ENCODE data around the gene ZNF385C.

Gene ZNF385C

DNA sequence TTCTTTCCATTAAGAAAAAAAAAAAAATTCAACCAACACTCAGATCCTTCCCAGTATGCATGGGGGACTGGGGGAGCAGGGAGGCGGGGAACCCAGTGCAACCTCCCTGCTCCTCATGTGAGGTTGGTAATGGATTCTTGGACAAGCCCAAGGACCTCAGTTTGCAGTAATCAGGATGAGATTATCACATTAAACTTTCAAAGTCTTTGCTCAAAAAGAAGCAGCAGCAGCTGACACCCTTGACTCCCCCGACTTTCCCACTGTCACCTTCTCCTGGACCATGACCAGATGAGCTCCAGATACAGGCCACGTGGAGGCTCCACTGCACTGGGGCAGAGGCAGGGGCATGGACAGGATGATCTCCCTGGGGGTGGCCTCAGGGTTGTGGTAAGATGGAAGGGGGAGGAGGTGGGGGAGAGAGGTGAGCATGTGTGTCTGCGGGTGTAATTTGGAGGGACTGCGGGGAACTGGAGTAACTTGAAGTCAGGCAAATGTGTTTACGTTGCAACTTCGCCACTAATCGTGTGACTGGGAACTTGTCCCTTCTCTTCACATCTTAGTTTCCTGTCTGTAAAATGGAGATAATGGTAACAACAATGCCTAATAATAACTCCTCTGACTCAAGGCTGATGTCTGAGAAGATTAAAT, 19.8 kb downstream of the ZNF385C start:
- H3K4me1 ChIP-seq (ENCODE audit: control extremely low read depth in 1 of 4, control insufficient read depth in 4 of 4, insufficient read depth in 4 of 4, low read length in 3 of 4) = peaks cover 0 to 19% (median 7%) of the 10 kb centered on the region in 4 experiments
- CTCF ChIA-PET = interaction anchor here (0.7 to 1.6 kb wide), 2 partner anchors 11 to 1412 kb away, joined by 3 to 6 read pairs; no protein-coding TSS in a partner anchor
- no peaks in the 10 kb centered on the region for H3K27me3 ChIP-seq (replicated peaks in 2 of 5; ENCODE audit: control insufficient read depth in 4 of 5, insufficient read depth in 5 of 5, low read length in 4 of 5)
- POLR2A ChIA-PET = no interaction called here
- 73% methylated on average over 3 of the region's 8 CpGs for WGBS (ENCODE audit: insufficient coverage)
- H3K4me3 ChIP-seq (ENCODE audit: control insufficient read depth in 1 of 7, extremely low read depth in 1 of 7, insufficient read depth in 4 of 7, low read depth in 2 of 7, low read length in 6 of 7) = no peak overlapping the region
- no peaks in the 10 kb centered on the region for H3K9me3 ChIP-seq (ENCODE audit: control extremely low read depth in 1 of 5, control insufficient read depth in 4 of 5, insufficient read depth in 2 of 5, low read depth in 1 of 5, low read length in 4 of 5)
- no peak overlapping the region for H3K27ac ChIP-seq (ENCODE audit: insufficient read depth in 1 of 2, low read depth in 1 of 2, low read length in 2 of 2, poor library complexity in 1 of 2, severe bottlenecking in 2 of 2)
- H3K36me3 ChIP-seq (ENCODE audit: control insufficient read depth in 4 of 4, insufficient read depth in 4 of 4, low read length in 3 of 4) = no peaks in the 10 kb centered on the region
- peak in 2 of 3 donors; percentile 50 to 65 for DNase-seq

DNA sequence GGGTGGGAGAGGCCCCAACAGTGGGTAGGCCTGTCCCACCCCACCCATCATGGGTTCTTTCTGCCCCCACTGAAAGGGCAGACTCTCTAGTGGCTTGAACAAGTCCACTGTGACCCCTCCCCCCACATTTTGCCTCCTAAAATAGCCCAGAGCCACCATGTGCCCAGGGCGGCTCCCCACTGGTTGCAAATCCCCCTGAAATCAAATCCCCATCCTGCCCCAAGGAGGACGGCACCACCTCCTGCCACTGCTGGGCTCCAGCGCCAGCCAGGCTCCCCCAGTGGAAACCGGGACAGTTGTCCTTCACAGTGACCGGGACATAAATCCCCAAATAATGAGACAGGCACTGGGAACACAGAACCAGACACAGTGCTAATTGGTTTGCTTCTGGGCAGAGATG, 20.5 kb downstream of the ZNF385C start:
- Histone ChIP-seq H3K27ac (ENCODE audit: insufficient read depth in 1 of 2, low read depth in 1 of 2, low read length in 2 of 2, poor library complexity in 1 of 2, severe bottlenecking in 2 of 2) (no peak overlapping the region), H3K4me3 (ENCODE audit: control insufficient read depth in 1 of 7, extremely low read depth in 1 of 7, insufficient read depth in 4 of 7, low read depth in 2 of 7, low read length in 6 of 7) (no peak overlapping the region), H3K27me3 (replicated peaks in 2 of 5; ENCODE audit: control insufficient read depth in 4 of 5, insufficient read depth in 5 of 5, low read length in 4 of 5) (no peaks in the 10 kb centered on the region), H3K4me1 (ENCODE audit: control extremely low read depth in 1 of 4, control insufficient read depth in 4 of 4, insufficient read depth in 4 of 4, low read length in 3 of 4) (peaks cover 0 to 27% (median 12%) of the 10 kb centered on the region in 4 experiments), H3K9me3 (ENCODE audit: control extremely low read depth in 1 of 5, control insufficient read depth in 4 of 5, insufficient read depth in 2 of 5, low read depth in 1 of 5, low read length in 4 of 5) (no peaks in the 10 kb centered on the region), H3K36me3 (ENCODE audit: control insufficient read depth in 4 of 4, insufficient read depth in 4 of 4, low read length in 3 of 4) (no peaks in the 10 kb centered on the region)
- WGBS (ENCODE audit: insufficient coverage) = 96% methylated on average over 4 of the region's 5 CpGs
- ChIA-PET CTCF (interaction anchor here (0.9 to 1.2 kb wide), 3 partner anchors 14 to 115 kb away, joined by 3 to 4 read pairs (median 3); no protein-coding TSS in a partner anchor), POLR2A (no interaction called here)
- no peak for DNase-seq

DNA sequence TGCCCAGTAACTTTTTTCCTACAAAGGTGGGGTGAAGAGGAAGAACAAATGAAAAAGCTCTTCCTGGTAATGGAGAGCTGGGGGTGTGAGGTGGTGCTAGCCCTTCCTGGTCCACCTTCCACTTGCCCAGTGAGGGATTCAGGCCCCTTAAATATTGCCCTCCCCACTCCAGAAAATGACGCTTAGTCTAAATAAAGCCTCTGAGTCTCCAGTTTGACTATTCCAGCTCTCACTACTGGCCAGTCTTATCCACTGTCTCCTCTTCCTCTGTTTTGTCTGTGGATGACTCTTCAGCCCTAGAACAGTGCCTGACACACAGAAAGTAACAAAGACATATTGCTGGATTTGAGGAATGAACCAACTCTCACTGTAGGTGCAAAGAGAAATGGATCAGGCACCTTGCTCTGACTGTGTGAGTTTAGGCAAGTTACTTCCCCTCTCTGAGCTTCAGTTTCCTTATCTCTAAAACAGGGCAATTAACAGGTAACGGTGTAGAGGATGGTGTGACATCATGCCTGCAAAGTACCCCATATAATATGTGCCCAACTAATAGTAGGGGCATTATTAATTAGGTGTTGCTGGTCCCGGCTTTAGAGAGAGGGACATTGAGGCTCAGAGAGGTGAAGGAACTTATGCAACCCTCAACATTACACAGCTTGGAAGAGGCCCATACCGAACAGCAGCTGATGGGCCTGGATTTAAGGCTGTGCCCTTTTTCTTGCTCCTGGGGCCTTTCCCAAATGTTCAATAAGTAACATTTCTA, 21.3 kb downstream of the ZNF385C start:
- CTCF ChIA-PET = interaction anchor here (0.6 to 1.2 kb wide), 9 partner anchors 9 to 114 kb away, joined by 3 to 4 read pairs (median 3); no protein-coding TSS in a partner anchor
- DNase-seq = no peak
- POLR2A ChIA-PET = no interaction called here
- Histone ChIP-seq H3K36me3 (ENCODE audit: control insufficient read depth in 4 of 4, insufficient read depth in 4 of 4, low read length in 3 of 4) (no peaks in the 10 kb centered on the region), H3K27me3 (replicated peaks in 2 of 5; ENCODE audit: control insufficient read depth in 4 of 5, insufficient read depth in 5 of 5, low read length in 4 of 5) (no peaks in the 10 kb centered on the region), H3K4me1 (ENCODE audit: control extremely low read depth in 1 of 4, control insufficient read depth in 4 of 4, insufficient read depth in 4 of 4, low read length in 3 of 4) (peaks cover 0 to 35% (median 20%) of the 10 kb centered on the region in 4 experiments), H3K27ac (ENCODE audit: insufficient read depth in 1 of 2, low read depth in 1 of 2, low read length in 2 of 2, poor library complexity in 1 of 2, severe bottlenecking in 2 of 2) (no peak overlapping the region), H3K9me3 (ENCODE audit: control extremely low read depth in 1 of 5, control insufficient read depth in 4 of 5, insufficient read depth in 2 of 5, low read depth in 1 of 5, low read length in 4 of 5) (no peaks in the 10 kb centered on the region), H3K4me3 (ENCODE audit: control insufficient read depth in 1 of 7, extremely low read depth in 1 of 7, insufficient read depth in 4 of 7, low read depth in 2 of 7, low read length in 6 of 7) (no peak overlapping the region)
- 93% methylated on average over 2 of the region's 4 CpGs for whole genome bisulfite sequencing (ENCODE audit: insufficient coverage)

DNA sequence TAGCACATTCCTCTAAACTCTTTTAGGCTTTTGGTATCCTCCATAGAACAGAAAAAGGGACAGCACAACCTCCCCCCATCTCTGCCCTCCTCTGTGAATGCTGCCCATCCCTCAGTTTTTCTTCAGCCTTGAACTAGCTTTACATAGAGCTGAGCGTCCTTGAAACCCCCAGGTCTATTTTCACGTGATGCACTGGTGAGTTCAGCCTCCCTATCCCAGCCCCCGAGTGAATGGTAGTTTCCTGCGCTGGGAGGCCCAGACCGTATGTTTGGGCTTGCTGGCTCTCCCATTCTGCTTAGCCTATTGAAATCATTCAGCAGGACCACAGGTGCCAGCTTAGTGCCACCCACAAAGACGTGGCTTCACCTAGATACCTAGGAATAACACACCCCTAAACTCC, 22.5 kb downstream of the ZNF385C start:
- no peak overlapping the region for H3K27ac ChIP-seq (ENCODE audit: insufficient read depth in 1 of 2, low read depth in 1 of 2, low read length in 2 of 2, poor library complexity in 1 of 2, severe bottlenecking in 2 of 2)
- ChIA-PET POLR2A (no interaction called here), CTCF (interaction anchor here (0.8 to 2.3 kb wide), 3 partner anchors 10 to 15 kb away, joined by 3 to 9 read pairs (median 5); no protein-coding TSS in a partner anchor)
- no peaks in the 10 kb centered on the region for H3K36me3 ChIP-seq (ENCODE audit: control insufficient read depth in 4 of 4, insufficient read depth in 4 of 4, low read length in 3 of 4)
- DNase-seq = no peak
- no peaks in the 10 kb centered on the region for H3K9me3 ChIP-seq (ENCODE audit: control extremely low read depth in 1 of 5, control insufficient read depth in 4 of 5, insufficient read depth in 2 of 5, low read depth in 1 of 5, low read length in 4 of 5)
- no peaks in the 10 kb centered on the region for H3K27me3 ChIP-seq (replicated peaks in 2 of 5; ENCODE audit: control insufficient read depth in 4 of 5, insufficient read depth in 5 of 5, low read length in 4 of 5)
- WGBS (ENCODE audit: insufficient coverage) = 96% methylated on average over 6 of the region's 6 CpGs
- H3K4me3 ChIP-seq (ENCODE audit: control insufficient read depth in 1 of 7, extremely low read depth in 1 of 7, insufficient read depth in 4 of 7, low read depth in 2 of 7, low read length in 6 of 7) = no peak overlapping the region
- peaks cover 0 to 42% (median 26%) of the 10 kb centered on the region in 4 experiments for H3K4me1 ChIP-seq (ENCODE audit: control extremely low read depth in 1 of 4, control insufficient read depth in 4 of 4, insufficient read depth in 4 of 4, low read length in 3 of 4)

DNA sequence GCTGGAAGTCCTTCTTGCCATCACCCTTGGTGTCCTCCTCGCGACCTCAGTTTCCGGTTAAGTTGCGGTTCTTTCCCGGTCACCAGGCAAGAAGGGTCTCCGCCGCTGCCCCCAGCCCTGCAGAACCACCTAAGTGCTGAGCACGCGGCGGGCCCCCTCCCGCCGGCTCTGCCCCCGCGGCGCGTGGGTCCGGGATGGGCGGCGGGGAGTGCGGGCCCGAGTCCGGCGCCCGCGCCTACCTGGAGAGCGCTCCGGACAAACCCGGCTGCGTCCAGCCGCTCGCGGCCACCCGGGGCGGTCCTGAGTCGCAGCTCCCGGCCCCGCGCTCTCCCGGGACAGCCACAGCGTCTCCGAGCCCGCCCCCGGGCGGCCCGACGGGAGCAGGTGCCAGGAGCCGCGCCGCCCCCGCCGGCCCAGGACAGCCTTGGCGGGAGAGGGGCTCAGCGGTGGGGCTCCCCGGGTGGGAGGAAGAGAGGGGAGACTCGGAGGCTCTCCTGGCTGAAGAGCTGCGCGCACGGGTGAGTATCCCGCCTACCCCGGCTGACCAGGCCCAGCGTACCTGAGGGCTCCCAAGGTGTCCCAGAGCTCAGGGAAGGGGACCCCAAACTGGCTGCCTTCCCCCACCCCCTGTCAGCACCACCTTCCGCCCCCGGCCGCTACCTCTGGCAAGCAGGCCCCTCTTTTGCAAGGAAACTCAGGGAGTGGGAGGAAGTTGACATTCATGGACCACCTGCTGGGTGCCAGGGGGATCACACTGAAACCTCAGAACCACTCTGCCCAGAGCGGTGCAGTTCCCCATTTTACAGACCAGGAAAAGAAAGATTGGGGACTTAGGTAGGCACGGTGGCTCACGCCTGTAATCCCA, 25.7 kb downstream of the ZNF385C start:
- ChIA-PET CTCF (interaction anchor here (0.7 to 2.2 kb wide), 11 partner anchors 14 to 44 kb away, joined by 3 to 11 read pairs (median 3); no protein-coding TSS in a partner anchor), POLR2A (no interaction called here)
- peak; percentile 34 to 75 (median 72) for DNase-seq
- H3K27ac ChIP-seq (ENCODE audit: insufficient read depth in 1 of 2, low read depth in 1 of 2, low read length in 2 of 2, poor library complexity in 1 of 2, severe bottlenecking in 2 of 2) = no peak overlapping the region
- H3K4me3 ChIP-seq (ENCODE audit: control insufficient read depth in 1 of 7, extremely low read depth in 1 of 7, insufficient read depth in 4 of 7, low read depth in 2 of 7, low read length in 6 of 7) = peak overlapping the region; percentile 28 to 77 (median 59)
- H3K27me3 ChIP-seq (replicated peaks in 2 of 5; ENCODE audit: control insufficient read depth in 4 of 5, insufficient read depth in 5 of 5, low read length in 4 of 5) = no peaks in the 10 kb centered on the region
- H3K4me1 ChIP-seq (ENCODE audit: control extremely low read depth in 1 of 4, control insufficient read depth in 4 of 4, insufficient read depth in 4 of 4, low read length in 3 of 4) = peaks cover 0 to 29% (median 21%) of the 10 kb centered on the region in 4 experiments
- H3K36me3 ChIP-seq (ENCODE audit: control insufficient read depth in 4 of 4, insufficient read depth in 4 of 4, low read length in 3 of 4) = no peaks in the 10 kb centered on the region
- no peaks in the 10 kb centered on the region for H3K9me3 ChIP-seq (ENCODE audit: control extremely low read depth in 1 of 5, control insufficient read depth in 4 of 5, insufficient read depth in 2 of 5, low read depth in 1 of 5, low read length in 4 of 5)
- 0% methylated on average over 65 of the region's 67 CpGs for WGBS (ENCODE audit: insufficient coverage)

DNA sequence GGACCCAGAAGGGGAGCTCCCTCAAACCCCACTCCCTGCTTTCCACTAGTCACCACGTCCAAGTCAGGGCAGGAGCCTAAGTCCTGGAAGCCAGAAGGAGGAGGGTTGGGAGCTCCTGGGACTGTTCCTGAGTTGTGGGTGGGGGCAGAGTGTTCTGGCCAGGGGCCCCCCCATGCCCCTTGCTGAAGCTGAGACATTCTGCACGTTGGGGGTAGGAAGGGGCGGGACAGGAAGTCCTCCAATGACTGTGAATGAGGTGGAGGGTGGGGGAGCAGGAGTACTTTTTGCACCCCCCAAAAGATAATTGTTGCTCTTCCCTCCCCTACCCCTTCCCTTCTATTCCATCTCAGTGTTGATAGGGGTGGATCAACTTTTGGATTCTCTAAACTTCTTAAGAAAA, 26.5 kb downstream of the ZNF385C start:
- DNase-seq = peak in 2 of 3 donors; percentile 18 to 34
- no peak overlapping the region for H3K27ac ChIP-seq (ENCODE audit: insufficient read depth in 1 of 2, low read depth in 1 of 2, low read length in 2 of 2, poor library complexity in 1 of 2, severe bottlenecking in 2 of 2)
- ChIA-PET POLR2A (interaction anchor here (0.6 kb wide), 1 partner anchor 14 kb away, joined by 7 read pairs; no protein-coding TSS in a partner anchor), CTCF (interaction anchor here (0.7 to 2.2 kb wide), 12 partner anchors 14 to 46 kb away, joined by 3 to 11 read pairs (median 3); no protein-coding TSS in a partner anchor)
- H3K4me3 ChIP-seq (ENCODE audit: control insufficient read depth in 1 of 7, extremely low read depth in 1 of 7, insufficient read depth in 4 of 7, low read depth in 2 of 7, low read length in 6 of 7) = peak overlapping the region in 6 of 7 experiments; percentile 53 to 77 (median 65)
- H3K36me3 ChIP-seq (ENCODE audit: control insufficient read depth in 4 of 4, insufficient read depth in 4 of 4, low read length in 3 of 4) = no peaks in the 10 kb centered on the region
- peaks cover 0 to 28% (median 21%) of the 10 kb centered on the region in 4 experiments for H3K4me1 ChIP-seq (ENCODE audit: control extremely low read depth in 1 of 4, control insufficient read depth in 4 of 4, insufficient read depth in 4 of 4, low read length in 3 of 4)
- H3K27me3 ChIP-seq (replicated peaks in 2 of 5; ENCODE audit: control insufficient read depth in 4 of 5, insufficient read depth in 5 of 5, low read length in 4 of 5) = no peaks in the 10 kb centered on the region
- WGBS (ENCODE audit: insufficient coverage) = no CpG with 5 or more reads among the region's 3 CpGs
- H3K9me3 ChIP-seq (ENCODE audit: control extremely low read depth in 1 of 5, control insufficient read depth in 4 of 5, insufficient read depth in 2 of 5, low read depth in 1 of 5, low read length in 4 of 5) = no peaks in the 10 kb centered on the region

All from common myeloid progenitor, CD34-positive (primary cell).